H1 (cell line): Measurements from ENCODE around the gene MBNL2. TPM values are rescaled to one million over a fixed set of nuclear protein-coding genes. Genes with fewer than 3 reads are reported as not detected.

Source experiments
- CTBP2 ChIP-seq: IDR thresholded peaks from 2 replicates; pipeline ENCODE4 v1.7.0; 2011; ENCODE audit warnings: borderline replicate concordance, mild to moderate bottlenecking, moderate library complexity, mixed read lengths, low read length; ENCODE audit not compliant: insufficient read depth, insufficient read length
- EP300 ChIP-seq, 2 experiments: IDR thresholded peaks; 1 replicate in 1 of 2; 2 replicates in 1 of 2; pipeline ENCODE4 v1.6.1; 2011 to 2012; ENCODE audit warnings: low read depth in 2 of 2, low read length in 2 of 2, mild to moderate bottlenecking in 2 of 2, borderline replicate concordance in 1 of 2, inconsistent platforms in 1 of 2, moderate library complexity in 1 of 2
- JUND ChIP-seq: IDR thresholded peaks from 2 replicates; pipeline ENCODE4 v1.6.1; 2011; ENCODE audit warnings: mild to moderate bottlenecking, improper control_type of control experiment, low read length
- SIX5 ChIP-seq: IDR thresholded peaks from 2 replicates; pipeline ENCODE4 v1.6.1; 2011; ENCODE audit warnings: mild to moderate bottlenecking, low read depth, low read length
- polyA plus RNA-seq, 7 experiments: library from polyadenylated mRNA; depleted of rRNA in 3 of 7; stranded (reverse) in 5 of 7; unstranded in 2 of 7; fragments of >200 nt in 5 of 7; fragments of 200-250 nt in 2 of 7; gene quantifications; 1 replicate in 5 of 7; 2 replicates in 1 of 7; 4 replicates in 1 of 7; pipeline versions ENCODE4 v1.2.1 to v1.2.3, GENCODE V29; 2011 to 2013; ENCODE audit warnings: missing spikeins in 2 of 7, mixed read lengths in 2 of 7
- total RNA-seq: library from RNA; stranded (reverse); fragmentation: NEBNext Ultra II Directional; extraction: Animal tissue kit (Norgen Biotek cat#: 25700); gene quantifications from 2 replicates; pipeline ENCODE4 v1.2.1, GENCODE V29; 2021

MBNL2 gene
- total and polyA plus RNA-seq, 2 of the 8 experiments (the other 6 are each of a cell fraction or from before 2014, with no cell fraction given): 1.0 to 2.6 TPM

DNA sequence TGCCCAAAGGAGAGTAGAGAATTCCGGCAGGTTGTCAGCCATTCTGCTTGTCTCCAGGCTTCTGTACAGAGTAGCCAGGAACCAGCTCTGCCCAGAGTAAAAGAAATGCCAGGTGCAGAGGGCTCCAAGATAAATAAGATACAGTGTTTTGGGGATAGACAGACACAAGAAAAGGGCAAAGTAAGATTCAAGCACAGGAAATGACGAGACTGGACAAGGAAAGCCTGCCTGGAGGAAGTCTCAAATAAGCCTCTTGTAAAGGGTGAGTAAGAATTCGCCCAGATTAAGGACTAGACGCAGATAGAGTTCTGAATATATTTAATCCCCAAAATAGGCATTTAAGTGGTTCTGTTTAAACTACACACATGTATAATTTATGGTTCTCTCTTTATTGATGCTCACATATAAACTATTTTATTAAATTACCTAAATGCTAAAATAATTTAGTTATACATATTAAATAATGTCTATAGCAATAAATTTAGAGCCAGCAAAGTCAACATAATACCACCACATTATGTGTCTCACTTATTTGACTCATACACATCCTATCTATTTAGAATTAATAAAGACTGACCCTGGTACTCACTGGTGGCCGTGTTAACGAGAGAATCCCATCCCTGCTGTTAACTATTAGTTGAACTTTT, 113.5 kb downstream of the MBNL2 start (continued):
- TF ChIP-seq CTBP2: no peak
- no peak for TF ChIP-seq JUND
- TF ChIP-seq SIX5: no peak
- no peak for TF ChIP-seq EP300 (IDR thresholded peaks at IDR 0.05; ENCODE audit: borderline replicate concordance in 1 of 2, low read depth in 2 of 2, low read length in 2 of 2)
